ENCODE data around the gene PARP3. TPM values are rescaled to one million over a fixed set of nuclear protein-coding genes. Genes with fewer than 3 reads are reported as not detected.

Gene PARP3
- total and polyA plus RNA-seq, 9 of the 15 experiments (the other 6 are each of a cell fraction or from before 2014, with no cell fraction given): 0.46 to 6.6 (median 4.5) TPM

GRCh38 chr3:51943451-51944391 lies 1.6 kb downstream of the PARP3 start:
- Histone ChIP-seq H2AFZ (ENCODE audit: low read depth, low read length) (peak overlapping the region; percentile 45; the same call in 1 of the 2 replicates), H3K4me3 (no peak overlapping the region), H3K27me3 (ENCODE audit: control insufficient read depth in 2 of 2, insufficient read depth in 2 of 2, low read length in 2 of 2) (no peaks in the 10 kb centered on the region), H3K27ac (ENCODE audit: extremely low read depth, low read depth, low read length) (no peak overlapping the region), H3K9me1 (ENCODE audit: control insufficient read depth, insufficient read depth, low read length) (peaks cover 5% of the 10 kb centered on the region), H3K9ac (ENCODE audit: insufficient read depth in 1 of 2, low read depth in 2 of 2, low read length in 2 of 2) (peak overlapping the region; percentile 86 to 92; a peak in 3 of 4 replicates), H3K36me3 (ENCODE audit: control insufficient read depth, insufficient read depth, low read length) (peaks cover 18% of the 10 kb centered on the region; the same call in 1 of the 3 replicates), H3K79me2 (ENCODE audit: control insufficient read depth, insufficient read depth, low read length) (peaks cover 30% of the 10 kb centered on the region), H3K4me1 (replicated peaks in 1 of 2; ENCODE audit: control insufficient read depth in 2 of 2, insufficient read depth in 2 of 2, low read length in 2 of 2) (peaks cover 19 to 28% of the 10 kb centered on the region in 2 experiments; a peak in 4 of 5 replicates), H3K9me3 (replicated peaks; ENCODE audit: control insufficient read depth, insufficient read depth, low read depth, low read length) (no peaks in the 10 kb centered on the region), H3K4me2 (ENCODE audit: insufficient read depth, low read length) (0 out of 2 replicates have a peak overlapping the region, but pooled peaks have one; percentile 87), H4K20me1 (replicated peaks; ENCODE audit: control insufficient read depth, insufficient read depth, low read length) (no peaks in the 10 kb centered on the region)
- WGBS (ENCODE audit: insufficient coverage, low coverage, missing lambda C conversion rate): 89% methylated on average over 18 of the region's 21 CpGs
- ATAC-seq: no peak
- ChIA-PET POLR2A (interaction anchor here (0.7 to 1.3 kb wide), 2 partner anchors 10 to 19 kb away, joined by 3 to 6 read pairs; no protein-coding TSS in a partner anchor), CTCF (ENCODE audit: low intra/inter-chr PET ratio) (interaction anchor here (0.6 kb wide), 1 partner anchor 199 kb away, joined by 3 read pairs; no protein-coding TSS in a partner anchor)
- FAIRE-seq: no peak
- DNase-seq (ENCODE audit: extremely low read depth in 1 of 4, low spot score in 3 of 4): no peak
- intact Hi-C loops (cut with micrococcal nuclease): loop anchor here (2.0 to 5.0 kb wide), 3 partner anchors 113 to 199 kb away; partner anchors contain the start of gene DUSP7
- TF ChIP-seq ZBTB33 (CRISPR knock-in tag; IDR thresholded peaks at IDR 0.05) (0 out of 2 replicates have a peak, but pooled peaks have one; percentile 18), POLR2A (conservative IDR thresholded peaks at IDR 0.05) (no peak)
- BruUV-seq (replicated peaks): no TSS peak
- in situ Hi-C loops (cut with MboI): no loop called here
